ENCODE measurements around the gene SCO2.

GRCh38 chr22:50522806-50523438, 2.5 kb downstream of the SCO2 start:
- TF ChIP-seq CTCF (IDR thresholded peaks at IDR 0.05; ENCODE audit: borderline replicate concordance, extremely low read depth, low read length, poor library complexity, severe bottlenecking) (no peak), EZH2 (IDR thresholded peaks at IDR 0.05; ENCODE audit: borderline replicate concordance, low read depth, low read length, severe bottlenecking) (no peak)

All from DND-41 (cell line).